KBM-7 (cell line): ENCODE measurements around the gene CDH22.
A peak's percentile ranks its signal among the peaks of the same experiment; 100 is the strongest.

ENCODE experiments used
- DNase-seq: peaks from one replicate; pipeline ENCODE4 v3.0.0-alpha.2; 2015
- in situ Hi-C: fragments of 300-500 bp; cut with MboI; formaldehyde crosslinking; loops from 2 replicates; pipeline ENCODE4 v1.14.3; 2020; ENCODE audit warnings: low sequenced_read_pairs, low pct_unique_long_range_greater_than_20kb, mixed read lengths

CDH22 gene

GRCh38 chr20:46305331-46305972, 2.8 kb downstream of the CDH22 start:
- in situ Hi-C loops: no loop called here
- no peak for DNase-seq

- no peak for DNase-seq
- in situ Hi-C loops: no loop called here
Measured at GRCh38 chr20:46304852-46305251, 3.4 kb downstream of the CDH22 start.

DNA sequence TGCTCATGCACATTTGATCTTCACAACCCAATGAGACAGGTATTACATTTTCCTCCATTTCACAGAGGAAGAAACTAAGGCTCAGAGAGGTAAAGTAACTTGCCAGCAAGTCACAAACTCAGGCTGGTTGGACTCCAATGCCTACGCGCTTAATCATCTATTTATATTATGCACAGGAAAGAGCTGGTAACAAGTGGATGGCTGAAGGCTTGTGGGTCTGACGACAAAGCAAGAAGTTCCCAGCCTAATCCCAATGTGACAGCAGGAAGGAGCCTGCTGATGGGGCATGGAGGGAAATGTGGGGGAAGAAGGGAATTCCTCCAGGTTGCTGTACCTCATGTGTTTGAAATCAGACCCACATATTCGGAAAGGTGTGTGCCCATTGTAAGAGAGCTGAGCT, 3.9 kb downstream of the CDH22 start:
- in situ Hi-C loops: no loop called here
- DNase-seq: no peak

- in situ Hi-C loops: no loop called here
- no peak for DNase-seq
Measured at GRCh38 chr20:46303176-46303956, 4.9 kb downstream of the CDH22 start.

GRCh38 chr20:46302106-46302505, 6.2 kb downstream of the CDH22 start:
- in situ Hi-C loops: no loop called here
- DNase-seq: no peak

GRCh38 chr20:46300281-46300680, 8.0 kb downstream of the CDH22 start:
- in situ Hi-C loops: no loop called here
- no peak for DNase-seq

GRCh38 chr20:46299078-46299477, 9.2 kb downstream of the CDH22 start:
- DNase-seq: no peak
- in situ Hi-C loops: no loop called here

DNA sequence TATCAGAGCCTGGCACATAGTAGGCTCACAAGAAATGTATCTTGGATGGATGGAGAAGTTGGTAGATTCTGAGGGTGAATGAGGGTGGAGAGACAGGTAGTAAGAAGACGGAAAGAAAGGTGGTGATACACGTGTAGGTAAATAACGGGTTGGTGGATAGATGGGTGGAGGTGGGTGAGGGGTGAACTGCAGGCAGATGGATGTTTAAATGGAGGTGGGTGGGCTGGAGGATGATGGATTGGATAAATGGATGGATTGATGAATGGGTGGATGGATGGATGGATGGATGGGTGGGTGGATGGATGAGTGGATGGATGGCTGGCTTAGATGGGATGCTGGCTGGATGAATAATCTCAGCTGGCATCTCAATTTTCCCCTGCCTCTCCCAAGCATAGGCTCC, 9.9 kb downstream of the CDH22 start:
- in situ Hi-C loops: no loop called here
- no peak for DNase-seq

- no peak for DNase-seq
- in situ Hi-C loops: no loop called here
Measured at GRCh38 chr20:46296526-46297250, 11.6 kb downstream of the CDH22 start.

DNA sequence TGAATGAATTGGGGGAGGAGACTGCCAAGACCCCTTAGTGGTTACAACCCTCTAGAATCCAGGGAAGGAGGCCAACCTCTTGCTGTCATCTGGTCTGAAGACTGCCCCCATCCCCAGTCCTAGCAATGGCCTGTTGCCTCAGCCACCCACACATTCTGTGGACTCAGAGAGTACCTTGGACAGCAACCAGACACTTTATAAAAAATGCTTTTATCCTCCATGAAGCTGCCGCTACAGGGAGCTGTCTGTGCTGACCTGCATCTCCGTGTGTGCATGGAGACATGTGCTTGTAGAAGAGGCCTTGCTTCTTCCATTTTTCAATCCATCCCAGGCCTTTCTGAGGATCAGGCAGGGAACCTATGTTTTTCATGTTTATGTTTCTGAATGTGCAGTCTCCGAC, 15.2 kb downstream of the CDH22 start:
- peak; percentile 48 for DNase-seq
- in situ Hi-C loops: no loop called here

DNA sequence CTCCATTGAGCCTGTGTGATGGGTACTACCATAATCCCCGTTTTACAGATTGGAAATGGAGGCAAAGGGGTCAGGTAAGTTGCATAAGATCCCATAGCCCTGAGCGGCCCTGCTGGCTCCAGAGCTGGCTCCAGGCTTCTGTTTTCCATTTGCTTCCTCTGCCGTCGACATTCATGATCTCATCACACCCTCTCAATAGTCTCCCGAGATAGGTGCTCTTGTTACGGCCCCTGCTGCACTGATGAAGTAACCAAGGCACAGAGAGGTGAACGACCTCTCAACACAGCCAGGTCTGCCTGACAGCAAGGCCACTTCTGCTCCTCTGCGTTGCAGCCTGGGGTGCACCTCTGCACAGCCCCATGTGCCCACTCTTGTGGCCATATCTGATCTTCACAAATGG, 16.9 kb downstream of the CDH22 start:
- in situ Hi-C loops: no loop called here
- no peak for DNase-seq

GRCh38 chr20:46289432-46289831, 18.9 kb downstream of the CDH22 start:
- in situ Hi-C loops: no loop called here
- no peak for DNase-seq

GRCh38 chr20:46286977-46287376, 21.3 kb downstream of the CDH22 start:
- DNase-seq: no peak
- in situ Hi-C loops: no loop called here

DNA sequence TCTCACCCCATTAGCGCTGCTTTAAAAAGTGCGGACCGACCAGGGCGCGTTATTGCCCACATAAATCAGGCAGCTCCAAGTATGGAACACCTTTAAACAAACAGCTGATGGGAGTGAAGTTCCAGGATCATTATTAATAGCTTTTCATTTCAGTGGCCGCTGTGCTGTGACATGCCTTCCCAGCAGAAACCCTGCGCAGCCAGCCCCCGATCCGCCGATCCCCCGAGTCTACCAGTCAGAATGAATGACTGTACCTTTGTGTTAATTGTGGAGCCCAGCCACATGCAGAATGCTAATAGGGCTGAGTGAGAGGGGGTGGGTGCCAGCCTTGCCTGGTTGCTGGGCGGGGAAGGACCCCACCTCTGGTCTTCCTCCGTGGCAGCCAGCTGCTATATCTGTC, 21.9 kb downstream of the CDH22 start:
- in situ Hi-C loops: no loop called here
- no peak for DNase-seq

DNA sequence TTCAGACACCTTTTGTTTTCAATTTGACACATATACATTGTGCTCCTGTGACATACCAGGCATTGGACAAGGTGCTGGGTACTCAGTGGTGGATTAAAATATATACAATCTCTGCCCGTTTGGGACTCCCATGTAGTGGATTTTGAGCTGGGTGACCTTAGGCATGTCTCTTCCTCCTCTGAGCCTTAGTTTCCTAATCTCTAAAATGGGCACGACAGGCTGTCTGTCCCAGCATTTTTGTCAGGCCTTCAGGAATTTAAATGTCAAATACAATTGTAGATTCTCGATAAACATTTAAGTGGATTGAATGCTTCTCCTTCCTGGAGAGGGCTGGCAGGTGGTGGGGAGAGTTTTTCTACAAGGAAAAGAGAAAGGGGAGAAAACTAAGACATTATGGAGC, 22.6 kb downstream of the CDH22 start:
- DNase-seq: no peak
- in situ Hi-C loops: no loop called here

DNA sequence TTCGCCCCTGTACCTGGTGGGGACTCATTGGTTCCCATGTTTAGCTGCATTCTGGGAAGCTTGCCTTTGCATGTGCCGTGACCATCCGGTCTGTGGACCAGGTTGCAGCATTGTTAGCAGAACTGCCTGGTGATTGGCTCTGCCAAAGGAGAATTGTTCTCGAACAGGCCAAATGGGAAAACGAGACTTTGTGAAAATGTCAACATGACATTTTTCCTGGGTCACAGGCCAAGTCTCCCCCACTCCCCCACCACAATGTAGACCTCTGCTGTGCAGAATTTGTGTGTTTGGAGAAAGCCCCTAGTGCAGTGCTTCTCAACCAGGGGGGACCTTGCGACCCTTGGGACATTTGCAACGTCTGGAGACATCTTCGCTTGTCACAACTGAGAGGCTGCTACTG, 23.2 kb downstream of the CDH22 start:
- DNase-seq: no peak
- in situ Hi-C loops: no loop called here

GRCh38 chr20:46284040-46284427, 24.3 kb downstream of the CDH22 start:
- no peak for DNase-seq
- in situ Hi-C loops: no loop called here

DNA sequence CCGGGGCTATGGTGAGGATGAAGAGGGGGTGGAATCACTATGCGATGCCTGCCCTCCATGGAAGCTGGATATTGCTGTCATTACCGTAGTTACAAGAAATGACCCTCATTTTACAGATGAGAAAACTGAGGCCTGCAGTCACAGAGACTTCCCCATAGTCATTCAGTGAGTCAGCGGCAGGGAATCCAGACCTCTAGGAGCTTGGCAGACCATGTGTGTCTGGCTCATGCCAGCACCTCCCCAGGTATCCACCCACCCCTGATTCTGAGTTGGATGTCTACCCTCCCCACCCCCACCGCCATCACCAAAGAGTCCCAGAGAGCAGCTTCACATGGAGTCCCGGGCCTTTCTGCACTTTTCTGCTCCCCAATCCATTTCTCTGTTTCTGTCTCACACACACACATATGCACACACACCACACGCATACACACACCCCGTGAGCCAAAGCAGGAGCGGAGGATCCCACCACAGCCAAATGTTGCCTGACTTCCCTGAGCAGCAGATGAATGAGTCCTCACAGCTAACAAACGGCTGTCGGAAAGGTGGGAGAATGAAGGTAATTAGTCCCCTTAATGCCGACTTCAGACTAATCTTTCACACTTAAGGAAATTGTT, 24.8 kb downstream of the CDH22 start:
- DNase-seq: no peak
- in situ Hi-C loops: no loop called here

DNA sequence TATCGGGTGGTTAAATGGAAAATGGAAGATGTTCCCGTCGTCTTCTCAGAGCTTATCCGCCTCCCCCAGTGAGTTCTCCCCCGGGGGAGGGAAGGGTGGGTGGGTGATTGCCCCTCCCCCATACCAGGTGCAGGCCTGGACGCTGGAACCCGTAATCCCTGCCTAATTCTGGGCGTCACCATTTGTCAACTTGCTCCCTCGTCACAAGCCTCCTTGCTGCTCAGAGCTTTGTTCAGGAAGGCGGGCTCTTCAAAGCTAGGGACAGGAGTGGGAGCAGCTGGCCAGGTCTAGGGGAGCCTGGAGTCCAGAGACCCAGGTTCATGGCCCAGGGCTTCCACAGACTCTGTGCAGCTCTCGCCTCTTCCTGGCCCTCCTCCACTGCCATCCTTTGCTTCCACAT, 25.6 kb downstream of the CDH22 start:
- in situ Hi-C loops: no loop called here
- DNase-seq: no peak

DNA sequence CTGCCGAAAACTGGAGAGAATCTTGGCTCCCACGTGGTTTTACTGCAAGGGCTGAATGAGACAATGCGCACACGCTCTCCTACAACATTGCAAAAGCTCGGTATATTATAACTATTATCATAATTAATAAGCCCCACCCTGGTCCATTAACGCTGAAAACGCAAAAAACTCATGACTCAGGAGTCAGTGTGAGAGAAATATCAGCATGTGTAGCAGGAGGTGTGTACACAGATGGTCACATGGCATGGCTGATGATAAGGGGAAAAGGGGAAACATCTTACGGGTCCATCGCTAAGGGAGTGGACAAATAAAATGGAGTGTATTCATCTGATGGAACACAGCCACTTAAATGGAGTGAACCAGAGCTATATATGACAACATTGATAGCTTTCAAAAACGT, 29.2 kb downstream of the CDH22 start:
- in situ Hi-C loops: no loop called here
- DNase-seq: no peak
